ENCODE results near the gene SNX33.

DNA sequence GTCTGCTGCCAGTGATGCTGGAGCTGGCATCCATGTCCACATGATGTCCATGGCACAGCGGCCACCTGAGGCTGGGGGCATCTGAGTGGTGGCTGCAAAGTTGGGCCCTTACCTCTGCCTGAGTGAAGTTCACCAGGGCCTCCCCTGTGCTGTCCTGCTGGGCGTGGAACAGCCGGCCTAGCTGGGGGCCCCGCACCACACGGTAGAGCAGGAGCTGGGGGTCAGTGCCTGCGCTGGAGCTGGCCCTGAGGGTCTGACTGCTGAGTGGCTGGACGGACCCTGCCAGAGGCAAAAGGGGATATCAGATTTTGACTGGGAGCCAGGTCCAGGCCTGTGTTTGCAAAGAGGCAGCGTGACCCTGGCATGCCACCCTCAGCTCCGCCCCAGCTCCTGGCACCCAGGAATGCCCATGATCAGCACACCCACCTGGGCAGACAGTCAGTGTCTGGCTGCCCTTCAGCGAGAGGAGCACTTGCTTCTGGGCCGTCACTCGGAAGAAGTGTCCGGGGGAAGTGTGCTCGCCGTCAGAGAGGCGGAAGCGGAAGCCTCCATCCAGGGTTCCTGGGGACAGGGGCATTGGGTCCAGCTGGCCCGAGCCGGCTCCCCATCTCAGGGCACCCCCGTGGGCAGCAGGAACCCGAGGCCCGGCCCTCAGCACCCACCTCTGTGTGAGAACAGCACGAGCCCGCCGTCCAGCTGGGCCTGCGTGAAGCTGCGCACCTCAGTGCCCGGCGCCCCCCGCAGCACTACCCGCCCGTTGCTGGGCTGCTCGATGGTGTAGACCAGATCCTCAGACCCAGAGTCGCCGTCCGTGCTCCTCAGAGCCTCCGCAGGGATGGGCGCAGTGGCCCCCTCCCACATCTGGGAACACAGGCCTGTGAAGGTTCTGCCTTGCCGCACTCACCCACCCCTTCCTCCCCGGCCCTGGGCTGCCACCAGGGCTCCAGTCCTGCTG lies 34.7 kb downstream of the SNX33 start:
- TF ChIP-seq POLR2AphosphoS5 (IDR thresholded peaks at IDR 0.05; ENCODE audit: borderline replicate concordance, low read depth, low read length) (no peak), EZH2 (IDR thresholded peaks at IDR 0.05) (no peak), FOXP2 (optimal IDR thresholded peaks at IDR 0.05; ENCODE audit: control extremely low read depth, extremely low read length, insufficient read depth) (no peak)

All from SK-N-MC (cell line).